T-helper 2 cell (primary cell): ENCODE measurements around the gene PBX3.

Experiments used
- DNase-seq, 5 experiments: peaks; one replicate each; pipeline versions ENCODE4 v3.0.0 to v3.0.0-alpha.2; 2012 to 2022

The PBX3 gene

DNA sequence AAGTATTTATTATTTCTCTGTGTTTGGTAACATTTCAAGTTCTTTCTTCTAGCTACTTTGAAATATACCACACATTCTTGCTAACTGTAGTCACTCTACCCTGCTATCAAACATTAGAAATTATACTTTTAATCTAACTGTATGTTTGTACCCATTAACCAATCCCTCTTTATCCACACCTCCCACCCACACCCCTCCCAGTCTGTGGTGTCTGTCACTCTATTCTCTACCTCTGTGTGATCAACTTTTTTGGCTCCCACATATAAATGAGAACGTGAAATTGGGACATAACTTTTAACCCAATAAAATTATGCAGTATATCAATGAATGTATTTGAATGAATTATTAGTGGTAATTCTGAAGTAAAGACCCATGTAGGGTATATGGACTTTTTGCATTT, 79.7 kb downstream of the PBX3 start:
- no peak for DNase-seq

DNA sequence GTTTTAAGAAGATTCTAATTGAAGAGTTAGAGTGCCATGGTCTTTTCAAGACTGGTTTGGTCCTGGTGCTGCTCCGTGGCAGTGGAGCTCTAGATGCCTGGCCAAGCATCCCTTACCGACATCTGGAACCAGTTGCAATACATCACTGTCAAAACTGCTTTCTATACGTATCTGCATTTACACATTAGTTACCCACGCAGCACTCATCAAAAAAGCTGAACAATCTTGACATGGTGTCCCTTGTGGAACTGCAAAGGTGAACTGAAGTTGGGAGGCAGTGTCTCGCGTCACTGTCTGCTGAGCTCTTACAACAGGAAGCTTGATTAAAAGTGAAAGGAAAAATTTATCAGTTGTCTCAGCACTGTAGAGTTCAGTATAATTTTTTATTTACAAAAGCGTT, 82.6 kb downstream of the PBX3 start:
- peak in 4 of 5 experiments; percentile 2 to 73 (median 41) for DNase-seq

DNA sequence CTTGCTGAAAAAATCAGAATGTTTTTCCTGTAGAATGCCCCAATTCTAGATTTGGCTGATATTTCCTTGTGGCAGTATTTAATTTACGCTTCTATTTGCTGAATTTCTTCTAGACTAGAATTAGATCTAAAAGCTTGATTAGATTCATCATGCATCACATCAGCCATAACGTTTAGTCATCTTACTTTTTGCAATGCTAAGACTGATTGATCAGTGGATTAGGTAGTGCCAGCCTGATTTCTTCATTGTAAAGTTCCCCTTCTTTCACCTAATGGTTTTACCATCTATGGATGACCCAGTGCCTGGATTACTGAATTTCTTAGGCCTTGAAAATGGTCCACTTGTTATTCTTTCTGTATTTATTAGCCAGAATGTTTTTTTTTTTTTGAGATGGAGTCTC, 83.9 kb downstream of the PBX3 start:
- DNase-seq, result no peak

DNA sequence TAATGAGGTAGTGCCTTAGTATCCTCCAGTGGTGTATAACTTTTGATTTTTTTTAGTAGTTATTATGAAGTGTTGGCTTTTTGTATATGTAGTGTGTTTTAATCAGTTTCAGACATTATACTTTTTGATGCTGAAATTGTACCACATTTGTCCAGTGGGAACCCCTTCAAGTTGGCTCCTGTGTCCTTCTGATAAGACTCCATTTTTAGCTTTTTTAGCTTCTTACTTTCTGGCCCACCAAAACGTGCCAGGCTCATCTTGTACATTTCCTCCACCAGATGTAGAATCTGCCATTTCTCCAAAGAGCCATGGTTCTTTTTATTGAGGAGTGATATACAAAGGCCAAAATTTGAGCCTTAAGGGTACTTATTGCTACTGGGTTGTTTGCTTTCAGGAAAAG, 84.4 kb downstream of the PBX3 start:
- DNase-seq, result no peak

DNA sequence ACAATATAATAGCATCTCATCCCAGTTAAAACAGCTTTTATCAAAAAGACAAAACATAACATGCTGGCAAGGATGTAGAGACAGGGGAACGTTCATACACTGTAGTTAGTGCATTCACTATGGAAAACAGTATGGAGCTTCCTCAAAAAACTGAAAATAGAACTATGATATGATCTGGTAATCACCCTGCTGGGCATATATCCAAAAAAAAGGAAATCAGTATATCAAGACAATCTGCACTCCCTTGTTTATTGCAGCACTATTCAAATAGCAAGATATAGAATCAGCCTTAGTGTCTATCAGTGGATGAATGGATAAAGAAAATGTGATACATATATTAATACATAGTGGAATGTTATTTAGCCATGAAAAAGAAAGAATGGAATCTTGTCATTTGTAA, 88.5 kb downstream of the PBX3 start:
- no peak for DNase-seq

DNA sequence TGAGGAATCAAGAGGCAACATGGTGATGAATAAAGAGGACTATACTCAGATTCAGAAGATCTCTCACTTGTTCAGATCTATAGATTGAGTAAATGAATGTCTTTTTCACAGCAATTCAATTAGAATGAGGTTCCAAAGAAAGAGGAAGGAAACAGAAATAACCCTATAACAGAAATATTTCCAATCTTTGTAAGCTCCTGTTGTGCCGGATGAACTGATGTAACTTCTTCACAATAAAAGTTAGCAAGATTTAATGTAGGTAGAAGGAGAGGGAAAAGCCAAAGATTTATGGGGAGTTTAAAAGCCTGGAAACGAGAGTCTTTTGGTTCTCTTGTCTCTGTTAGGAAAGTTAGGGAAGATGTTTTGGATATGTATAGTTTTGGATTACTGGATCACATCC, 92.1 kb downstream of the PBX3 start:
- no peak for DNase-seq

DNA sequence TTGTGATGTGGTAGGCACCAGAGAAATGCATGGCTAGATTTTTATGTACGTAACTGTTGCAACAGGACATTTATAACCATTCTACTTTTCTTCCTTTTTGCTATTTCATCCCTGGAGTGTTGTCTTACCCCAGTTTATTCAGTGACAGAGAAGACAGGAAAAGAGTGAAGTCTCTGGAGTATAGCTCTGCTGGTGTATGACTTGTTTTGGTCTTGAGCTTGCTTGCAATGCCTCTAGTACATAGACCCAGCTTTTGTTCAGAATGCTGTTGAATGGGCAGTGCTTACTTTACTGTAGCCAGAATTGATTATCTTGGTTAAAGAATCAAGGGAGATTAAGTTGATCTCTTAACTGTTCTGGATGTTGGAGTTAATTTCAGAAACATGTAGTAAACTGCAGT, 94.3 kb downstream of the PBX3 start:
- no peak for DNase-seq

DNA sequence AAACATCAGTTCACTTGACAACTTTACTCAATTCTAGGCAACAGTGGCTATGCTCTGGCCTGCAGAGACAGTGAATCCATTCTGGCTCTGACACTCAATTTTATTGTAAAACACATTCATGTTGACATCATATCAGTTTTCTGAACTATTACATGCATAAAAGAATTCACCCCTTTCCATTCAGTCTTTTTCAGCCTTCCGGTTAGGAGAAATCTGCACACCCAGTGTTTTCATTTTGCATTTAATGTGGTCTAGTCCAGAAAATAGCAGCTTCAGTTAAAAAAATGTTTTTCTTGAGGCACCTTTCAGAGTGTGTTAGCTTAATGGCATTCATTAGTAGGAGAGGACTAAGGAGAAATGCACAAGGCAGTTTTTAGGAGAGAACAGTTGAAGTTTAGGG, 95.1 kb downstream of the PBX3 start:
- DNase-seq, result no peak

DNA sequence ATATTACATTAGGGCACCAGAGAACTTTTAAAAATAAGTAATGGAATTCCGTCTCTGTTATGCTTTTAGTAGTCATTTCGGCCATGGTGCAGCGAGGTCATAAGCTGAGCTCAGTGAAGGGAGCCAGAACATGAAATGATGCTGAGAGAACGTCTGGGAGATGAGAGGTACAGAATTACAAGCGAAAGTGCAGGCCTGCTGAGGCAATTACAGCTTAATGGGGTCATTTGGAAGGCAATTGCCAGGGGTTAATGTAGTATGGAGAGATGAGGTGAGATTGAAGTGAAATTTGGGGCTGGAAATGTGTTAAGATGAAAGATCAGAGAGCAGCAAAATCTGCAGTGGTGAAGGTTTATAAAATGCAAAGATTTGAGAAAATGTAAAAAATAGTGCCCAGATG, 96.5 kb downstream of the PBX3 start:
- DNase-seq, result no peak

DNA sequence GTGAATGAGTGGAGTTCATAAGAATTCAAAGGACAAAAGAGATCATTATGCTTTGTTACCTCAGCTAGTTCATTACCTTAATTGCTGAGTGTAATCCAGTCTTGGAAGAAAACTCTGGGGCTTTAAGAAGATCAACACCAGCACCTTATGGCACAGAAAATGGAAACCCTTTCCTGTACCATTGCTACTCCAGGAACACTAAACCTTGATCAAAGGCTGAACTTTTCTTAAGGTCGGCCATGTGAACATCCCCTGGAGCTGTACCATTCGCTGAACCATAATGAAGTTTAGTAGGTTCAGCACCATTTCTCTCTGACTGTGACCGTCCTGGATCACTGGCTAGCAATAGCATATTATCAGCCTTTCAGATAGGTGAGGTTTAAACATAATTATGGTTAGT, 97.4 kb downstream of the PBX3 start:
- DNase-seq, result no peak

DNA sequence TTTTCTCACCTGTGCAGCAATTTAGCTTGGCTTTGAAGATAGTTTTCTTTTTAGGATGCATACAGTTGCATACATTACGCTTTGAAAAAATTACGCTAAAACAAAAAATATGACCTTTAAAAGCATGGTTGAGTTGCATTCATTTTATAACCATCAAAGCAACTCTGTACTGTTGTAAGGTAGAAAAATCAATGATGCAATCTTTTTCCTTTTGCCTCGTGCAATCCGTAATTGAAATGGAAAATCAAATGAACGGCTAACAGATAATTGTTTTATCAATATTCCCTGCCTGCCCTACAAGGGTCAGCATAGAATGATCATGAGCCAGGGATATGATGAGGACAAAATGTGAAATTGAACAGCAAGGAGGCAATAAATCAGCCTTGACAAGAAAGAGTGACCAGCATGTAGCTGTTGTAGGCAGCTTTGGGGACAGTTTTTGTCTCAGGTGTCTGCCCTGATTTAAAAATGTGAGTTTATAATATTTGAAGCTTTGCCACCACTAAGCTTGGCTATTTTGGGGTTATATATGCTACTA, 98.2 kb downstream of the PBX3 start:
- DNase-seq, result no peak

DNA sequence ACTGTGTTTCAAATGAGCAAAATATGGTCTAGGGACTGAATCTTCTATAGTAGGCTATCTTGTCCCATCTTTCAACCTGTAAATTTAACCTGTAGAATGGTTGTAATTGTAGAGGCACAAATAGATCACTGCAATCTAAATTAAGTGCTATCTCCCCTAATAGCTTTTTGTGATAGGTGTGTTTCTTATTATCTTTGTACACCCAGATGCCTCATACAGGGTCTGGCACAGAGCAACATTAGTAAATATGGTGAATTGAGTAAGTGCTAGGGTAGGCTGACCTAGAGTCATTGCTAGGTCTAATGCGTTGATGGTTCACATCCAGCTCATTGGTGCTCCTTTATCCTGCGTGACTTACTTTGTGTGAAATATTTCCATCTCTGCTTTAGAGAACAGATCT, 100.6 kb downstream of the PBX3 start:
- DNase-seq, result no peak

DNA sequence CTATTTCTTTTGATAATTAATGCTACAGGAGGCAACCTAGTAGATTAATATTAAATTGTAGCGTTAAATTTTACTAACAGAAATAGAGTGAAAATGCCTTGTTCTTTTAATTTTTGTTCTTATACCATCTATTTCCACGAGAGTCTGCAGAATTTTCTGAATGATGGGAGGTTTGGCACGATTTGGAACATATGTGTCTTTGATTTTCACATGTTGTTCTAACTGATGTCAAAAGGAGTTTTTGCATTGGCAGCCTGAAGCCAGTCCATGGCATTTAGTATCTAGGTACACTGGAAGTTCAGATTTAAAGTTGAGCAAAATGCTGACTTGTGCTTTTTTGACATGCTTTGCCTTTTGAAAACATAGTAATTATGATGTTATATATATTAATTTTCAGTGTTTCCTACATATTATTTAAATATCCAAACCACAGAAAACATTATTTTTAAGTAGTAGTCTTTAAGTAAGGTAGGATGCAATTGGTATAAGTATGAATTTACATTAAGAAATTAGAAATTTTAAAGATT, 103.0 kb downstream of the PBX3 start:
- no peak for DNase-seq

DNA sequence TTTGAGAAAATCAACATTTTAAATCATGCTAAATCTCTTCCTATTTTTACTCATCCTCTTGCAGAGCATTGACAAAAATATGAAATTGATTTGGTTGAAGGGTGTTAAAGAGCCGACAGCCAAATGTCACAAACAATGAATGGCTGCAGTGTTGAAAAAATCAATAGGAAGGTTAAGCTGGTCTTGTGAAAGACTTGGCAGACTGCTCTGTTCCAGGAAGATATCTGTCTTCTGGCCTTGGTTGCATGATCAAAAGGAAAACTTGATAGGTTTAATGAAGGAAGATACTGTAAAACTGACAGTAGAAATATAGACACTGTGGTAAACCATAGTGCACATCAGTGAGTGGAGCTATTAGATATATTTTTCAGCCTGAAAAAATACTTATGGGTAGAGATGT, 103.6 kb downstream of the PBX3 start:
- DNase-seq, result no peak

DNA sequence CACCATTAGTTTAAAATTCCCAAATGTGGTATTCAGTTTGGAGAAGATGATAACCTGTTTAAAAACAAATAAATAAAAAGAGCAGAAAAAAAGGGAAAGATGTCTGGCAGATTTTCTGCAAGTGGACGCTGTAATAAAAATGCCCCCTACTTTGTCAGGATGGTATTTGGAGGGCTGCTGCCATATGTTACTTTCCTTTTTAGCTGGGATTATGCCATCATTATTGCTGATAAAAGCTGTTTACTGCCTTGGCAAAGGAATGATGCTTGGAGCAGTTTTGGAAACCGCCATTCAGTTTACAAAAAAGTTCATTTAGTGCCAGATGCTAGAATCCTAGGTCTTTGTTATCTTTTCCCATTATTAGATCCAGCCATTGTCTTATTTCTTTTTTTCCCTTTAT, 104.8 kb downstream of the PBX3 start:
- no peak for DNase-seq

DNA sequence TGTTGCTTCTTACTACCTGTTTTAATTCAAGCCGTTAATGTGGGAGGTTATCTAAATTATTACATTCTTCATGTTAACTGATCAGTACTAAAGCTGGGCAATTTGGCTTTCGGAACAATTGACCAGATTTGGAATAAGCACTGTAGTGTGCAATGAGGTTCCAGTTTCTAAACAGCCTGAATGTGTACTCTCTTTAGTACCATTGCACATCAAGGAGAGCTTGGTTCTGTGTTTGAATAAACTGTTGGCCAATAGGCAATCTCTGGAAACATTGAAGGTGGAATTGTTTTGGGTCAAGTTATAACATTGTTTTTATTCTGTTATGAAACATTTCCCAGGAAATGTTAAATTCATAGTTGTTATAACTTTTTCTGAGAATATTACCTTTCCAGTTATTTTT, 105.2 kb downstream of the PBX3 start:
- DNase-seq, result no peak

DNA sequence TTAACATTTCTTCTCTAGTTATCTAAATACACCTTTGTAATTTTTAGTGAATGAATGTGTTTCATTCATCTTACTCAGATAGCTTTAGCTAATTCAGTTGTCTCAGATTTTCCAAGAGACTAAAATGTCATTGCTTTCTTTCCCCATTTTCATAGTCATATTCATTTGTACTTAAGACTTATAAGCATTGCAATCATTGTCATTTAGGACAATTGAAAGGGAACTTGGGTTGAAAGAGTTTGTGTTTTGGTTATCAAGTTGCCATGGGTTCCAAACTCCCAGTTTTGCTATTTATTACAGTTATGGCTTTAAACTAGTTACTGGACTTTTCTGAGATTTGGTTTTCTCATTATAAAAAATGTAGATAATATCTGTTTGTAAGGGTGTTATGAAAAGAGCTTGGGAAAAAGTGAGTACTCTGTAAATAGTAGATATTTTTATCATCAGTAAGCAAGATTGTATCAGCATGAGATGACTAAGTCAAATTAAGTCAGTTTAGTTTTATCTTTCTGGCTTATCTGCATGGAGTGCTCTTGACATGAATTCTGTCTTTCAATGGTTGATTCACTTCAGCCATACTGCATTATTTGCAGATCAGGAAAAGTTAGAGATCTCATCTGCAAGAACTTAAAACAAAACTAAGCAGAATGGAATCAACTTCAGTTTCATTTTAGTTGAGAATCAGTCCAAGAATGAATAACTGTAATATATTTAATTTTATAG, 107.5 kb downstream of the PBX3 start:
- DNase-seq, result peak in 1 of 5 experiments; percentile 35

DNA sequence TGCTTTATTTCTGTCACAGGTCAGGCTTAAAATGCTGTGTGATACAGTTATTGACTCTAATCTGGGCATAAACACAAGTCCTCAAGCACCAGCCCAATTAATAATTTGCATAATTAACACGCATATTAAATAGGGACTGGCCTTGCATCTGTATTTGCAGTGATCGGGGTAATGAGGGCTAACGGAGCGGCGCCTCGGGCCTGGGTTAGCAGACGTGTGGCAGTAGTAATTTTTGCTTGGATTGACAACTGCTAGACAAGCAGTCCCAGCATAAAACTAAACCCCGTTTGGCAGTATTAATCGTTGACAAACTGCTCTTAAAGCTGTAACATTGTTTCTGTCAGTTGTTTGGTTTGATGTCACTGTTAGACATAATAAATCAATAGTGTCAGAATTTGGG, 109.2 kb downstream of the PBX3 start:
- DNase-seq, result no peak

DNA sequence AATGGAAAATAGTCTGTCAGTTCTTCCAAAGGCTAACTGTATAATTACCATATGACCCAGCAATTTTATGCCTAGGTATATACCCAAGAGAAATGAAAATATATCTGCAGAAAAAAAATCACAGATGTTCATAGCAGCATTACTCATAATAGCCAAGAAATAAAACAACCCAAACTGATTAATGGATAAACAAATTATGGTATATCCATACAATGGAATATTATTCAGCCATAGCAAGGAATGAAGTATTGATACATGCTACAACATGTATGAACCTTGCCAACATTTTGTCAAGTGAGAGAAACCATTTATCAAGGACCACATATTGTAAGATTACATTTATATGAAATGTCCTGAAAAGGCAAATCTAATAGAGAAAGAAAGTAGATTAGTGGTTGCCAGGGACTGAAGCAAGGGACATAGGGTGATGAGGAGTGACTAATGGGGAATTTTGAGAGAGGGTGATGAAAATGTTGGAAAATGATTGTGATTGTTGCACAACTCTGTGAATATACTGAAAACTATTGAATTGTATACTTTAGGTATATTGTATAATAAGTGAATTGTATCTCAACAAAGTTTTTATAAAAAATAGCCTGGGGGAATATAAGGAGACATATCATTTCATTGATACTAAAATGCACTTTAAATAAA, 114.4 kb downstream of the PBX3 start:
- DNase-seq, result no peak

DNA sequence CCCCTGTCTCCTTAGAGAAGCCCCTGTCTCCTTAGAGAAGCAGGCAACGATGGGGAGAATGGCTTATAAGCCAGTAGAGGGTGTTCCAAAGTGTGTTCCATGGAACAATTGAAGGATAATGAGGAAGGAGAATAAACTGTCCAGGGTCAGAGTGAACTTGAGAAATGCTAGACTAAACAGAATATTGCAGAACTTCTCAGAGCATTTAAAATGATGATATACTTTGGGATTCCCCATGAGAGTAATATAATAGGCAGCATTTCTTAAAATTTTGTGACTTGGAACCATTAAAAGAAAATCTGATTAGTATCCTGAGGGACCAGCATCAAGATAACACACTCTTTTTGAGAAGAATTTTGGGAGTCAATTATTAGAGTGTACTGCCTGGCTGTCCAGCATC, 116.8 kb downstream of the PBX3 start:
- no peak for DNase-seq

DNA sequence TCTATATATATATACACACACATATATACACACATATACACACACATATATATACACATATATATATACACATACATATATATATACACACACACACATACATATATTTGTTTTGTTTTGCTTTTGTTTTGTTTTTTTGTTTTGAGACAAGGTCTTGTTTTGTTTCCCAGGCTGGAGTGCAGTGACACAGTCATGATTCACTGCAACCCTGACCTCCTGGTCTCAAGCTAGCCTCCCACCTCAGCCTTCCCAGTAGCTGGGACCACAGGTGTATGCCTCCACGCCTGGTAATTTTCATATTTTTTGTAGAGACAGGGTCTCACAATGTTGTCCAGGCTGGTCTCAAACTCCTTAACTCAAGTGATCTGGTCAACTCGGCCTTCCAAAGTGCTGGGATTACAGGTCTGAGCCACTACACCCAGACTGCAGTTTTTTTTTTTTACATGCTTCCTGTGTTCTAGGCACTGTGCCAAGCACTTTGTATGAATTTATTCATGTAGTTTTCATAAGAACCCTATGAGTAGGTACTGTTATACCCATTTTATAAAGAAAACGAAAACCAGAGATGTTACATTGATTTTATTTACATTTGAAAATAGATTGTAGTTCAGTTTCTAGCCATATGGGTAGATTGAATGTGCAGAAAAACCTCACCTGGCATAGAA, 120.7 kb downstream of the PBX3 start:
- no peak for DNase-seq

DNA sequence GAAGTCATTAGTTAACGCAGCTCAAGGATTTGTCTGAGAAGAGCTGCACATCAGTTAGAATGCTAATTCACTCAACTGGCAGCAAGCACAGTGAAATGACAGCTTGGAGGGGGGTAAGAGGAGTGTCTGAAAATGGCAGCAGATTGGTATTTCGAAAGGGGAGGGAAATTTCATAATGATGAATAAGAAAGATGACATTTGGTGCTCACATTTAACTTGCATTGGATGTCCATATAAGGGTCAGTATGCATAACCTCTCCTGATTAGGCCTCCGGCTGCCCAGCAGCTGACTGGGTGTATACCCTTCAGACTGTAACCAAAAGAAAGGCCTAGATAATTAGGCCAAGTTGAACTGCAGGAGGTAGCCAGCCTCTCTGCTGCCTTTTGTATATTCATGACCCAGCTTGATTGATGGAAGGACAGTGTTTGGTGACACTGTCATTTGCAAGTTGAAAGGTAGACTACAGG, 131.0 kb downstream of the PBX3 start:
- no peak for DNase-seq

DNA sequence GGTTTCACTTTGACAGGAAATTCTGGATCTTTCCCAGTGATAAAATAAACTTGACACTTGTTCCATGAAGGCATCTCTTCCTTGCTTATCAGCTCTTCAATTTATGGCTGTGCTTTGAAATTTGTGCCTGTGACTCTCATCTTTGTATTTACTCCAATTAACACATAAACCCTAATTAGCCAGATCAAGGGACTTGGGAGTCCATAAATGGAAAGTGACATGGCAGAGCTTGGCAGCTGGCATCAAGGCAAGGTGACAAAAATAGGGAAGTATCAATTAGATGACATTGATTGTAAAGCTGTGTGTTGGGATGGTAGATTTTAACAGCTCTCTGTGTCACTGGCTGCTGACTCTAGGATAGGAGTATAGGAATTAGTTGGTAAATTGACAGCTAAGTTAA, 133.9 kb downstream of the PBX3 start:
- no peak for DNase-seq
